Measurements from ENCODE around the gene OR4D11.

- TF ChIP-seq CTCF (IDR thresholded peaks at IDR 0.05) (no peak), POLR2AphosphoS5 (IDR thresholded peaks at IDR 0.05) (no peak)
Observed at GRCh38 chr11:59503276-59503675, at the start of gene OR4D11.

Data from upper lobe of left lung (tissue), 4 donors.